HG02884 (cell line): ENCODE data around the gene ZNF563.

Experiments used
- ATAC-seq: cut with Tn5 transposase; IDR thresholded peaks from one replicate; pipeline ENCODE4 v1.9.1; 2021; ENCODE audit warnings: mild to moderate bottlenecking, moderate library complexity; ENCODE audit not compliant: unreplicated experiment

Gene ZNF563

DNA sequence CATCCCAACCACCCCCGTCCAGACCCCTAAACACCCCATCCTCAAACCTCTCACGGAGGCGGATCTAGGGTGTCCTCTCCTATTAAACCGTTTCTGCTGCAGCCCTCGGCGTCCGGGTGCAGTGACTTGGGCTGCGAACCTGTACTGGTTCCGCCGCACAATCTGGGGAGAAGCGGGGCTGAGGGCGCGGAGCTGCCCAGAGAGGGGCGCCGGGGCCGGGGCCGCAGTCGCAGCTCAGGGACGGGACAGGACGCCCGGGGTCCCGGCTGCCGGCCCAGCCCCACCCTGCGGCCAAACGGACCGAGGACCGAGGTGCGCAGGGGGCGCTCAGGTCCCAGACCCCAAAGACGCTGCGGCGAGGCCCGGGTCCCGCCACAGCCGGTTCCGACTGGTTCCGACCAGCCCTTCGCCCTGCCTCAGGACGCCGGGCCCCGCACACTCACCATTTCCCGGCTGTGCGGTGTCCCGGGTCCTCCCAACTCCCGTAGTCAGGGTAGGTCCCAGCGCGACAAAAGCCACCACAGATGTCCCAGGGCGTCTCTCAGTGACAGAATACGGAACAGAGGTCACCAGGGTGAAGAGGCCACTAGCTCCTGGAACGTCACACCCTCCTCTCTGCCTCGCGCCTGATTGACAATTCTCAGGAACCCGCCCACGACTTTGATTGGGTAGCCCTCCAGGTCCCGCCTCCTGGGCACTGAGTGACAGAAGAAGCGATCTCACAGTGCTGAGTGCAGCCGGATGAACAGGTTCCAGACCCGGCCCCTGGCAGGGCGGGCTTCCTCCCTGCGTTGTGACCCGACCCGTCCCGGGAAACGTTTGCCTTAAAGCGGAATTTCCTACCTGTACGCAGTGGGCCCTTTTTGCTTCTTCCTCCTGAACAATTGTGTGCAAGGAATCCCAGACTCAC lies 38.9 kb downstream of the ZNF563 start, which contains the start of gene ZNF44:
Gene ZNF44 (minus strand): TSS at position 635 of the 910 bp plus-strand sequence. CDS start 189 bp downstream, at position 446.
- peak; percentile 83 for ATAC-seq

DNA sequence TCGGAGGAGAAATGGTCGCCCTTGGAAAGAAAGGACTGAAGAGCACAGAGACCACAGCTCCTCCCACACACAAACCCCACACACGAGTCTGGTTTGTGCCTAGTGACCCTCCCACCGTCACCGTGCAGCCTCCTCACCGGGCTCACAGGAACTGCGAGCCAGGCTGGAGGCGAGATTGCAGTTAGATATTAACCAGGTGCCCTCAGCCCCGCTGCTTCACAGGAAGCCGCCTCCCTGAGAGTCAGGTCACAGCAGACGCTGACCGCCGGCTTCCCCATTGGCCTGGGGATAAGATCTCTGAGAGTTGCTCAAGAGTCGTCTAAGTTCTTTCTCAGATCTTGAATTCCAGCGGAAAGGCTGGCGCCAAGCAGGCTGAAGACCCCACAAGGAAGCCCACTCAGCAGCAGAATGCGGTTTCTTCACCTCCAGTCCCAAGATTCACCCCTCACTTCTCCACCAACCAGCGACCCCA lies 39.6 kb downstream of the ZNF563 start:
- ATAC-seq: peak; percentile 18

DNA sequence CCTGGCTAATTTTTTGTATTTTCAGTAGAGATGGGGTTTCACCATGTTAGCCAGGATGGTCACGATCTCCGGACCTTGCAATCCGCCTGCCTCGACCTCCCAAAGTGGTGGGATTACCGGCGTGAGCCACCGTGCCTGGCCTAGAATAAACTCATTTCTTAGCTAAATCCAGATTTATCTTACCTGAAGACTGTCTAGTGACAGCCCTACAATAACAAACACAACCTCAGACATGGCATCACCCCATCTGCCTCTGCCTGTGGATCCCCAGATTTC lies 43.7 kb downstream of the ZNF563 start:
- no peak for ATAC-seq

DNA sequence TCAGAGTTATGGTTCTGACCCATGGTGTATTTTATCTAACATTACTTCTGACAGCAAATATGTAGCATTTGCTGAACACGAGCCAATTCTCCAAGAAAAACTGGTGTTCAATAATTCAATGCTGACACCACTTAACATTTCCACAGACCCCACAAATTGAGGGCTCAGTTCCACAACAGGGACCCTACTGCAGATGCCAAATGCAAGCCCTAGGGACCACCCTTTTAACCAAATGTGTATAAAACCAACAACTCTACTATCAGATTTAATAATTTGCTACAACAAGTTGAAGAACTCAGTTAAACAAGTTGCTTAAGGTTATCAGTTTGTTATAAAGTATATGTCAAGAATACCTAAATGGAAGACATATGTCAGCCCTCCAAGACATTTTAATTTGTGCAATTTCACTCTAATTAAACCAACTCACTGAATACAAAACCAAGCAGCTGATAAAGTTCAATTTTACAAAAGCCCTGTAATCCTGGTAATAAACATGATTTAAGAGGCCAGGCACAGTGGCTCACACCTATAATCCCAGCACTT lies 45.4 kb downstream of the ZNF563 start:
- ATAC-seq: no peak

DNA sequence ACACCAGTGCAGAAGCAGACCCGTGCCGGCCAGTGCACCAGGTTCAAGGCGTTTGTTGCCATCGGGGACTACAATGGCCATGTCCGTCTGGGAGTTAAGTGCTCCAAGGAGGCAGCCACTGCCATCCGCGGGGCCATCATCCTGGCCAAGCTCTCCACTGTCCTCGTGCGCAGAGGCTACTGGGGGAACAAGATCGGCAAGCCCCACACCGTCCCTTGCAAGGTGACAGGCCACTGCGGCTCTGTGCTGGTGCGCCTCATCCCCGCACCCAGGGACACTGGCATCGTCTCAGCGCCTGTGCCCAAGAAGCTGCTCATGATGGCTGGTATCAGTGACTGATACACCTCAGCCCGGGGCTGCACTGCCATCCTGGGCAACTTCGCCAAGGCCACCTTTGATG lies 48.8 kb downstream of the ZNF563 start:
- no peak for ATAC-seq

DNA sequence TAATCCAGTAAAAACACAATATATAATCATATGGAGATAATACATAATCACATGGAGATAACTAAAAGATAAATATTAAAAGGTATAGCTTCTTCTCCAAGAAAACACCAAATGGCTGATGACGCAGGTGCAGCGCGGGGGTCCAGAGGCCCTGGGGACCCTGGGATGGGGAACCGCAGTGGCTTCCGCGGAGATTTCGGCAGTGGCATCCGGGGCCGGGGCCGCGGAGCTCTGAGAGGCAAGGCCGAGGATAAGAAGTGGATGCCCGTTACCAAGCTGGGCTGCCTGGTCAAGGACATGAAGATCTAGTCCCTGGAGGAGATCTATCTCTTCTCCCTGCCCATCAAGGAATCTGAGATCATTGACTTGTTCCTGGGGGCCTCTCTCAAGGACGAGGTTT lies 49.2 kb downstream of the ZNF563 start:
- no peak for ATAC-seq

DNA sequence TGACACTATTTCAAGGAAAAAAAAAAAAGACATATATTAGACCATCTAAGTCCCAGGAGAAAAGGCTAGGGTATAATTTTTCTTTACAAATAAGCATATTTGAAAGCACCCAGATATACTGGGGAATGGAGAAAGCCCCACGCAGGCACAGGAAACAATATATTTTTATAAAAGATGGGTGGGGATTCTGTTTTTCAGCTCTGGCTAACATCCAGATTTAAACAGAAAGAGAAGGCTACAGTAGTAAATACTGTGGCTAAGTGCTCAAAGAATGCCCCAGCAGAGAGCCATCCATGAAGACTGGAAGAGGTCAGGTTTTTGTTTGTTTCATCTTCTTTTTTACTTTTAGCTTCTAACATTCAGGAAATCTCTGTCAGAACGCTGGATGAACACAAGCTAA lies 54.7 kb downstream of the ZNF563 start:
- no peak for ATAC-seq

DNA sequence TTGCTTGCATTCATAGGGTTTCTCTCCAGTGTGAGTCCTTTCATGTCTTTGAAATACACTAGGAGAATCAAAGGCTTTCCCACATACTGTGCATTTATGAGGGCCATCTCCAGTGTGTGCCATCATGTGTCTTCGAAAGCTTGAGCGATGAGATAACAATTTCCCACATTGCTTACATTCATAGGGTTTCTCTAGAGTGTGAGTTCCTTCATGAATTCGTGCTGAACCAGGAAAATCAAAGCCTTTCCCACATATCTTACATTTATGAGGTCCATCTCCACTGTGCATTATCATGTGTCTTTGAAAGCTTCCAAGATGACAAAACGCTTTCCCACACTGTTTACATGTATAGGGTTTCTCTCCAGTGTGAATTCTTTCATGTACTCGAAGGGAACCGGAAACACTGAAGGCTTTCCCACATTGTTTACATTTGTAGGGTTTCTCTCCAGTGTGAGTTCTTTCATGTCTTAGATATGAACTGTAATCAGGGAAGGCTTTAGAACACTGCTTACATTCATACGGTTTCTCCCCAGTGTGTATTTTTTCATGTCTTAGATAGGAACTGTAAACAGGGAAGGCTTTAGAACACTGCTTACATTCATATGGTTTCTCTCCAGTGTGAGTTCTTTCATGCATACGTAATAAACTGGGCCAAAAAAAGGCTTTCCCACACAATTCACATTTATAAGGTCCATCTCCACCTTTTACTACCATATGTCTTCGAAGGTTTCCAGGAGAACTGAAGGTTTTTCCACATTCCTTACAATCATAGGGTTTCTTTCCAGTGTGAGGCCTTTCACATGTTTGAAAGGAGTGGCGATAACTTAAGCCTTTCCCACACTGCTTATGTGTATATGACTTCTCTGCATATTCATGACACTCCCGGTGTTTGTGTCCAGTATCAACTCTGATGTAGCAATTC lies 60.2 kb downstream of the ZNF563 start:
- no peak for ATAC-seq

DNA sequence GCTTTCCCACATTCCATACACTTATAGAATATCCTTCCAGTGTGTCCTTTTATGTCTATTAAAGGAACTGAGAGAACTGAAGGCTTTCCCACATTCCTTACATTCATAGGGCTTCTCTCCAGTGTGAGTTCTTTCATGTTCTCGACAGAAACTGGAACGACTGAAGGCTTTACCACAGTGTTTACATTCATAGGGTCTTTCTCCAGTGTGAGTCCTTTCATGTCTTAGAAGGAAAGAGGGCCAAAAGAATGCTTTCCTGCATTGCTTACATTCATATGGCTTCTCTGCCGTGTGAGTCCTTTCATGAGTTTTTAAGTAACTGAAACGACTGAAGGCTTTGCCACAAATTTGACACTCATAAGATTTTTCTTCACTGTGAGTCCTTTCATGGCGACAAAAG lies 61.0 kb downstream of the ZNF563 start:
- no peak for ATAC-seq

DNA sequence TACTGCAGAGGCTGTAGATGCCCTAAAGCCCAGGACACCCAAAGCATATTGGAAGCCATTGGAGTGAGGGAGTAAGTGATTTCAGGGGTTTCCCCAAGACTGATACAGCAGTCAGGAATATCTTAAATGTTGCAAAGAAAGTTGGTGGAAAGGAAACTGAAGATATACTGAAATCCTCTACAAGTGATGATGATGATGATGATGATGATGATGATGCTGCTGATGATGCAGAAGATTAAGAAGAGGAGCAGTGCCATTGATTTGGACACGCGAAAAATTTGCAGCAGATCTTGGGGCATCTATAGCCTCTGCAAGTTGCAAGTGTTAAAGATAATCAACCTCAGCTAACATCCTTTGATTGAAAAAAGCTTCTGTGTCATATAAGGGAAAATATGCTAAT lies 62.6 kb downstream of the ZNF563 start:
- no peak for ATAC-seq
